Activated CD4-positive, alpha-beta T cell treated with anti-CD3 and anti-CD28 coated beads for 36 hours (primary cell): Measurements from ENCODE around the gene IL20. TPM values are rescaled to one million over a fixed set of nuclear protein-coding genes. Genes with fewer than 3 reads are reported as not detected.
"Not testable (repeated sequence)": the region's sequence is repeated elsewhere in the genome, so short reads cannot be mapped to it uniquely, and the experiment has no call there.

Source experiments
- ATAC-seq: fragments of 200-7000 bp; cut with Tn5 transposase; one replicate; pipeline ENCODE4 v1.10.0; 2021; ENCODE audit warnings: mild to moderate bottlenecking, moderate library complexity
- CTCF ChIA-PET: fragments of 350-600 bp; sonication (Branson Sonifier 250); formaldehyde crosslinking; loops from one replicate; lab custom pipeline; 2021; ENCODE audit warnings: antibody characterized with exemption; lab: Charles Lee
- POLR2A ChIA-PET: fragments of 350-600 bp; sonication (Branson Sonifier 250); formaldehyde crosslinking; loops from one replicate; lab custom pipeline; 2021; ENCODE audit warnings: antibody characterized with exemption, inconsistent platforms; lab: Charles Lee
- DNase-seq: peaks from one replicate; pipeline ENCODE4 v3.0.0-alpha.2; 2020
- H3K27ac Mint-ChIP-seq: one replicate; pipeline ENCODE4 v1.8.0; 2021; ENCODE audit warnings: mixed read lengths
- H3K27me3 Mint-ChIP-seq: one replicate; pipeline ENCODE4 v1.8.0; 2021; ENCODE audit warnings: mixed read lengths
- H3K36me3 Mint-ChIP-seq: one replicate; pipeline ENCODE4 v1.8.0; 2021; ENCODE audit warnings: low read depth, mixed read lengths
- H3K4me1 Mint-ChIP-seq: one replicate; pipeline ENCODE4 v1.8.0; 2021; ENCODE audit warnings: mixed read lengths
- H3K4me3 Mint-ChIP-seq: one replicate; pipeline ENCODE4 v1.8.0; 2021; ENCODE audit warnings: mild to moderate bottlenecking, moderate library complexity, mixed read lengths
- H3K9me3 Mint-ChIP-seq: one replicate; pipeline ENCODE4 v1.8.0; 2021; ENCODE audit warnings: low read depth, mixed read lengths
- intact Hi-C, 2 experiments: fragments of 100-400 bp; cut with DNase I in 1 of 2; cut with micrococcal nuclease in 1 of 2; formaldehyde crosslinking; loops; one replicate each; pipeline versions ENCODE4 v1.14.2 to v1.15.1; 2022 to 2024; cut with DNase I, micrococcal nuclease
- total RNA-seq, 2 experiments: library from RNA; stranded (reverse); gene quantifications; one replicate each; pipeline ENCODE4 v1.2.3, GENCODE V29; 2021

The IL20 gene
- total RNA-seq, 2 experiments from 2014 or later: not detected

GRCh38 chr1:206842854-206843253, 22.6 kb upstream of the IL20 start:
- H3K27ac Mint-ChIP-seq: no peak overlapping the region
- H3K36me3 Mint-ChIP-seq: no peaks in the 10 kb centered on the region
- no peaks in the 10 kb centered on the region for H3K27me3 Mint-ChIP-seq
- intact Hi-C loops: no loop called here
- H3K9me3 Mint-ChIP-seq: no peaks in the 10 kb centered on the region
- H3K4me3 Mint-ChIP-seq: no peak overlapping the region
- POLR2A ChIA-PET: no interaction called here
- H3K4me1 Mint-ChIP-seq: peaks cover 2% of the 10 kb centered on the region
- CTCF ChIA-PET: interaction anchor here (0.9 to 1.5 kb wide), 2 partner anchors 11 to 22 kb away, joined by 3 to 5 read pairs; partner anchors contain the start of gene IL20
- DNase-seq: no peak
- ATAC-seq: no peak

- ChIA-PET CTCF (interaction anchor here (0.6 to 1.5 kb wide), 2 partner anchors 21 to 178 kb away, joined by 3 to 5 read pairs; partner anchors contain the start of gene IL20), POLR2A (no interaction called here)
- Mint-ChIP-seq H3K4me3 (no peak overlapping the region), H3K27me3 (no peaks in the 10 kb centered on the region), H3K9me3 (no peaks in the 10 kb centered on the region), H3K27ac (no peak overlapping the region), H3K36me3 (no peaks in the 10 kb centered on the region), H3K4me1 (peaks cover 2% of the 10 kb centered on the region)
- no peak for DNase-seq
- intact Hi-C loops: no loop called here
- ATAC-seq: no peak
These were observed 21.8 kb upstream of the IL20 start for GRCh38 chr1:206843626-206844025.

GRCh38 chr1:206846487-206846886, 18.9 kb upstream of the IL20 start:
- H3K4me3 Mint-ChIP-seq: no peak overlapping the region
- no peak for DNase-seq
- no peaks in the 10 kb centered on the region for H3K9me3 Mint-ChIP-seq
- no peaks in the 10 kb centered on the region for H3K27me3 Mint-ChIP-seq
- no peaks in the 10 kb centered on the region for H3K36me3 Mint-ChIP-seq
- ATAC-seq: no peak
- H3K27ac Mint-ChIP-seq: no peak overlapping the region
- H3K4me1 Mint-ChIP-seq: no peaks in the 10 kb centered on the region
- CTCF ChIA-PET: interaction anchor here (0.9 to 1.3 kb wide), 5 partner anchors 11 to 192 kb away, joined by 3 to 6 read pairs (median 4); no protein-coding TSS in a partner anchor
- intact Hi-C loops: no loop called here
- POLR2A ChIA-PET: interaction anchor here (0.6 kb wide), 1 partner anchor 99 kb away, joined by 3 read pairs; no protein-coding TSS in a partner anchor

- Mint-ChIP-seq H3K4me1 (no peaks in the 10 kb centered on the region), H3K27me3 (no peaks in the 10 kb centered on the region), H3K4me3 (no peak overlapping the region), H3K27ac (no peak overlapping the region), H3K36me3 (no peaks in the 10 kb centered on the region), H3K9me3 (no peaks in the 10 kb centered on the region)
- ChIA-PET POLR2A (no interaction called here), CTCF (interaction anchor here (0.8 to 1.3 kb wide), 9 partner anchors 9 to 191 kb away, joined by 3 to 11 read pairs (median 3); partner anchors contain the start of gene IL20)
- intact Hi-C loops: no loop called here
- no peak for DNase-seq
- ATAC-seq: no peak
These were observed 18.0 kb upstream of the IL20 start for GRCh38 chr1:206847337-206847834.

GRCh38 chr1:206847946-206848345, 17.5 kb upstream of the IL20 start:
- no peaks in the 10 kb centered on the region for H3K4me1 Mint-ChIP-seq
- ChIA-PET POLR2A (no interaction called here), CTCF (interaction anchor here (0.9 to 1.3 kb wide), 5 partner anchors 10 to 134 kb away, joined by 3 to 11 read pairs (median 3); partner anchors contain the start of gene IL20)
- H3K9me3 Mint-ChIP-seq: no peaks in the 10 kb centered on the region
- no peaks in the 10 kb centered on the region for H3K27me3 Mint-ChIP-seq
- ATAC-seq (no peak), DNase-seq (no peak)
- no peak overlapping the region for H3K4me3 Mint-ChIP-seq
- no peaks in the 10 kb centered on the region for H3K36me3 Mint-ChIP-seq
- intact Hi-C loops: no loop called here
- H3K27ac Mint-ChIP-seq: no peak overlapping the region

GRCh38 chr1:206850401-206850800, 15.0 kb upstream of the IL20 start:
- Mint-ChIP-seq H3K9me3 (peaks cover 3% of the 10 kb centered on the region), H3K4me1 (no peaks in the 10 kb centered on the region), H3K27me3 (no peaks in the 10 kb centered on the region), H3K4me3 (no peak overlapping the region), H3K36me3 (no peaks in the 10 kb centered on the region), H3K27ac (no peak overlapping the region)
- DNase-seq (no peak), ATAC-seq (no peak)
- POLR2A ChIA-PET: no interaction called here
- intact Hi-C loops: no loop called here
- CTCF ChIA-PET: interaction anchor here (1.1 to 2.3 kb wide), 3 partner anchors 15 to 124 kb away, joined by 3 to 7 read pairs (median 5); partner anchors contain the start of gene IL20

GRCh38 chr1:206851341-206852010, 13.9 kb upstream of the IL20 start:
- POLR2A ChIA-PET: no interaction called here
- ATAC-seq (no peak), DNase-seq (no peak)
- no peak overlapping the region for H3K4me3 Mint-ChIP-seq
- CTCF ChIA-PET: interaction anchor here (0.7 to 2.3 kb wide), 4 partner anchors 14 to 125 kb away, joined by 3 to 7 read pairs (median 4); partner anchors contain the start of gene IL20
- peaks cover under 1% of the 10 kb centered on the region for H3K4me1 Mint-ChIP-seq
- peaks cover 3% of the 10 kb centered on the region for H3K9me3 Mint-ChIP-seq
- intact Hi-C loops: no loop called here
- no peak overlapping the region for H3K27ac Mint-ChIP-seq
- H3K36me3 Mint-ChIP-seq: no peaks in the 10 kb centered on the region
- no peaks in the 10 kb centered on the region for H3K27me3 Mint-ChIP-seq

GRCh38 chr1:206852662-206853061, 12.8 kb upstream of the IL20 start:
- H3K27me3 Mint-ChIP-seq, intact Hi-C loops, ATAC-seq, H3K4me3 Mint-ChIP-seq, H3K9me3 Mint-ChIP-seq, POLR2A ChIA-PET, H3K27ac Mint-ChIP-seq, H3K36me3 Mint-ChIP-seq, DNase-seq: not testable (repeated sequence)
- CTCF ChIA-PET: interaction anchor here (0.6 to 1.4 kb wide), 3 partner anchors 59 to 347 kb away, joined by 3 read pairs; no protein-coding TSS in a partner anchor
- peaks cover 10% of the 10 kb centered on the region for H3K4me1 Mint-ChIP-seq

GRCh38 chr1:206853696-206854095, 11.7 kb upstream of the IL20 start:
- POLR2A ChIA-PET, H3K27ac Mint-ChIP-seq, H3K36me3 Mint-ChIP-seq, ATAC-seq, intact Hi-C loops, H3K9me3 Mint-ChIP-seq, H3K4me3 Mint-ChIP-seq, DNase-seq, H3K27me3 Mint-ChIP-seq: not testable (repeated sequence)
- peaks cover 12% of the 10 kb centered on the region for H3K4me1 Mint-ChIP-seq
- CTCF ChIA-PET: interaction anchor here (0.6 to 1.4 kb wide), 3 partner anchors 11 to 119 kb away, joined by 3 to 6 read pairs (median 3); partner anchors contain the start of gene IL20

- Mint-ChIP-seq H3K27ac (no peak overlapping the region), H3K9me3 (peaks cover 3% of the 10 kb centered on the region), H3K4me1 (peaks cover 18% of the 10 kb centered on the region), H3K36me3 (no peaks in the 10 kb centered on the region), H3K4me3 (no peak overlapping the region), H3K27me3 (no peaks in the 10 kb centered on the region)
- ChIA-PET POLR2A (interaction anchor here (0.6 to 0.7 kb wide), 2 partner anchors 68 to 575 kb away, joined by 3 to 7 read pairs; no protein-coding TSS in a partner anchor), CTCF (interaction anchor here (0.6 to 19.1 kb wide), 7 partner anchors 10 to 120 kb away, joined by 3 to 306 read pairs (median 6); partner anchors contain the start of genes FCMR and IL20)
- DNase-seq: no peak
- no peak for ATAC-seq
- intact Hi-C loops: no loop called here
These were observed 10.9 kb upstream of the IL20 start for GRCh38 chr1:206854401-206855129.

GRCh38 chr1:206855859-206856258, 9.6 kb upstream of the IL20 start:
- POLR2A ChIA-PET: no interaction called here
- no peak overlapping the region for H3K27ac Mint-ChIP-seq
- H3K4me1 Mint-ChIP-seq: peaks cover 19% of the 10 kb centered on the region
- intact Hi-C loops: loop anchor here in 1 of 2 experiments (2.0 kb wide), 2 partner anchors 39 to 57 kb away; no protein-coding TSS in a partner anchor
- peaks cover 3% of the 10 kb centered on the region for H3K27me3 Mint-ChIP-seq
- no peaks in the 10 kb centered on the region for H3K36me3 Mint-ChIP-seq
- CTCF ChIA-PET: interaction anchor here (0.7 to 19.1 kb wide), 10 partner anchors 9 to 188 kb away, joined by 3 to 306 read pairs (median 4); partner anchors contain the start of gene FCMR
- DNase-seq (no peak), ATAC-seq (no peak)
- no peak overlapping the region for H3K4me3 Mint-ChIP-seq
- H3K9me3 Mint-ChIP-seq: peaks cover 3% of the 10 kb centered on the region
